HEK293 (cell line): ENCODE data around the gene MAN2B2.

Source experiments
- CTCF ChIA-PET: fragments of 350-600 bp; formaldehyde crosslinking; extraction: SDS; loops from one replicate; lab custom pipeline; 2021; ENCODE audit warnings: antibody characterized with exemption; lab: Yijun Ruan, JAX
- POLR2A ChIA-PET: fragments of 300-600 bp; formaldehyde crosslinking; extraction: SDS; loops from one replicate; lab custom pipeline; 2020; ENCODE audit warnings: antibody characterized with exemption, inconsistent platforms; lab: Yijun Ruan, JAX
- H3K27ac ChIP-seq: fragments of 200-500 bp; sonication (Bioruptor generic); 2 replicates; pipeline ENCODE4 v1.5.1; 2014; ENCODE audit warnings: low read depth, low read length, control low read depth, inconsistent platforms; ENCODE audit errors: extremely low read depth
- H3K36me3 ChIP-seq, 2 experiments: fragments of 200-500 bp in 1 of 2; sonication (Bioruptor generic) in 1 of 2; 1 replicate in 1 of 2; 2 replicates in 1 of 2; pipeline ENCODE4 v1.5.1; 2014 to 2017; ENCODE audit warnings: inconsistent platforms in 2 of 2, low read length in 2 of 2; ENCODE audit not compliant: control insufficient read depth in 2 of 2, insufficient read depth in 1 of 2
- H3K4me1 ChIP-seq: fragments of 200-500 bp; sonication (Bioruptor generic); 2 replicates; pipeline ENCODE4 v1.5.1; 2014; ENCODE audit warnings: mild to moderate bottlenecking, low read length, inconsistent platforms; ENCODE audit not compliant: control insufficient read depth, insufficient read depth
- H3K4me3 ChIP-seq: 2 replicates; pipeline ENCODE4 v1.5.1; 2011; ENCODE audit warnings: low read depth, mild to moderate bottlenecking, control low read depth, low read length, moderate library complexity
- H3K9me3 ChIP-seq: fragments of 200-500 bp; sonication (Bioruptor generic); 2 replicates; pipeline ENCODE4 v1.5.1; 2014; ENCODE audit warnings: low read depth, low read length, inconsistent platforms; ENCODE audit not compliant: control insufficient read depth, insufficient read depth
- GLI4 ChIP-seq: fragments of 450-650 bp; formaldehyde crosslinking; IDR thresholded peaks from 2 replicates; pipeline ENCODE4 v1.5.1; 2016; ENCODE audit warnings: missing biosample characterization, missing genetic modification characterization
- HOXC10 ChIP-seq: sonication (generic); formaldehyde crosslinking; IDR thresholded peaks from 2 replicates; pipeline ENCODE4 v1.8.1; 2023; ENCODE audit warnings: mild to moderate bottlenecking, missing genetic modification reagents
- PRDM1 ChIP-seq: fragments of 450-650 bp; formaldehyde crosslinking; IDR thresholded peaks from 2 replicates; pipeline ENCODE4; 2016; ENCODE audit warnings: missing biosample characterization, missing genetic modification characterization
- SP7 ChIP-seq: fragments of 450-650 bp; formaldehyde crosslinking; IDR thresholded peaks from 2 replicates; pipeline ENCODE4 v1.5.1; 2016; ENCODE audit warnings: missing biosample characterization, missing genetic modification characterization
- TCF7L2 ChIP-seq: IDR thresholded peaks from 2 replicates; pipeline ENCODE4 v1.6.1; 2011; ENCODE audit warnings: low read depth, mild to moderate bottlenecking, inconsistent platforms, low read length, moderate library complexity, borderline replicate concordance
- WT1 ChIP-seq: fragments of 450-650 bp; formaldehyde crosslinking; IDR thresholded peaks from 2 replicates; pipeline ENCODE4 v1.5.1; 2016; ENCODE audit warnings: missing biosample characterization, missing genetic modification characterization
- ZBTB20 ChIP-seq: fragments of 450-650 bp; formaldehyde crosslinking; IDR thresholded peaks from 2 replicates; pipeline ENCODE4 v1.5.1; 2016; ENCODE audit warnings: missing biosample characterization, missing genetic modification characterization
- ZNF114 ChIP-seq: fragments of 450-650 bp; formaldehyde crosslinking; IDR thresholded peaks from 2 replicates; pipeline ENCODE4 v1.5.0; 2017; ENCODE audit warnings: missing biosample characterization, missing genetic modification characterization
- ZNF140 ChIP-seq: fragments of 450-650 bp; formaldehyde crosslinking; IDR thresholded peaks from 2 replicates; pipeline ENCODE4 v1.5.1; 2016; ENCODE audit warnings: missing biosample characterization, missing genetic modification characterization
- ZNF341 ChIP-seq: fragments of 450-650 bp; formaldehyde crosslinking; IDR thresholded peaks from 2 replicates; pipeline ENCODE4; 2016; ENCODE audit warnings: low read depth, missing biosample characterization, missing genetic modification characterization
- ZNF416 ChIP-seq: fragments of 450-650 bp; formaldehyde crosslinking; IDR thresholded peaks from 2 replicates; pipeline ENCODE4 v1.5.1; 2016; ENCODE audit warnings: missing biosample characterization, missing genetic modification characterization
- ZNF473 ChIP-seq: fragments of 450-650 bp; formaldehyde crosslinking; IDR thresholded peaks from 2 replicates; pipeline ENCODE4 v1.5.1; 2017; ENCODE audit warnings: missing biosample characterization, missing genetic modification characterization
- ZNF571 ChIP-seq: fragments of 450-650 bp; formaldehyde crosslinking; IDR thresholded peaks from 2 replicates; pipeline ENCODE4 v1.5.0; 2017; ENCODE audit warnings: missing biosample characterization, missing genetic modification characterization
- ZNF843 ChIP-seq: fragments of 450-650 bp; formaldehyde crosslinking; IDR thresholded peaks from 2 replicates; pipeline ENCODE4 v1.5.1; 2016; ENCODE audit warnings: missing biosample characterization, missing genetic modification characterization
- TF ChIP-seq, protein P1 (sequence below): fragments of 450-650 bp; formaldehyde crosslinking; optimal IDR thresholded peaks from 2 replicates; pipeline ENCODE3; 2016; ENCODE audit warnings: missing biosample characterization, mild to moderate bottlenecking, missing genetic modification characterization
- TF ChIP-seq, protein P2 (sequence below): fragments of 450-650 bp; formaldehyde crosslinking; IDR thresholded peaks from 2 replicates; pipeline ENCODE4 v1.5.1; 2016; ENCODE audit warnings: missing biosample characterization, missing genetic modification characterization
- TF ChIP-seq, protein P3 (sequence below): sonication (generic); formaldehyde crosslinking; IDR thresholded peaks from 2 replicates; pipeline ENCODE4 v1.8.1; 2022; ENCODE audit warnings: mild to moderate bottlenecking, moderate library complexity, missing genetic modification reagents

Gene MAN2B2

DNA sequence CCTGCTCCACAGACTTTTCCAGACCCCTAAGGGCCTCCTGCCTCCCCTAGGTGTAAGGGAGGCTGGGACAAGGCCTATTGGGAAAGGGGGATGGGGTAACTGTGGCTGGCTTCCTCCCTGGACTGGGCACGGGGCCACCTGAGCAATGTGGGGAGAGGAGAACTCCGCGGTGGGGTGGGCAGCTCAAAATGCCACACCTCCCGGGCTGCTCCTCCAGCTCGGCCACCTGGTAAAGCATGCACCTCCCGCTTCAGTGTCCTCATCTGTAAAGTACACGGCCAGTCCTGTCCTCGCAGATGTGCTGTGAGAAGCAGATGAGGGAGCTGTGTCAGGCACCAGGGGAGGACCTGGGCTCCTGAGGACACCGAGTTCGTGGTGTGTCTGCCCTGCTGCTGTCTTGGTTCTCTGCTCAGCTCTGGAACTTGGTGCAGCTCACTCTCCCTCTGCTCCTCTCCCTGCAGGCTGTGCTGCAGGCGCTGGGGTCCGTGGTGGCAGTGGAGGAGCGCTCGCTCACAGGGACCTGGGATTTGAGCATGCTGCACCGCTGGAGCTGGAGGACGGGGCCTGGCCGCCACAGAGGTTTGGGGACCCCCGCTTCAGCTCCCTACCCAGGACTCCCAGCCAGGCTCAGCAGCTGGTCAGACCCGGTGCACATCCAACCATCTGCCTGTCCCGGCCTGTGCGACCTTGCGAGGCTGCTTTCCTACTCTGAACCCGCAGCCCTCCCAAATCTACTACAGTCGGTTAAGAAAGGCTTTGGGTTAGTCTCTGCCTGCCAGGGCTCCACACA, 44.7 kb downstream of the MAN2B2 start:
- Histone ChIP-seq H3K27ac (no peak overlapping the region), H3K9me3 (no peaks in the 10 kb centered on the region), H3K4me3 (no peak overlapping the region), H3K36me3 (peaks cover 0 to 19% of the 10 kb centered on the region in 2 experiments; a peak in 1 of 3 replicates), H3K4me1 (no peaks in the 10 kb centered on the region)
- no peak for TF ChIP-seq SP7 (tag by site-specific recombination)
- no peak for TF ChIP-seq ZNF416
- TF ChIP-seq ZNF843 (tag by site-specific recombination), result no peak
- no peak for TF ChIP-seq GLI4 (tag by site-specific recombination)
- no peak for TF ChIP-seq ZNF140 (tag by site-specific recombination)
- TF ChIP-seq ZBTB20 (tag by site-specific recombination), result no peak
- no peak for TF ChIP-seq ZNF114
- TF ChIP-seq ZNF571 (tag by site-specific recombination), result no peak
- TF ChIP-seq, protein P1, sequence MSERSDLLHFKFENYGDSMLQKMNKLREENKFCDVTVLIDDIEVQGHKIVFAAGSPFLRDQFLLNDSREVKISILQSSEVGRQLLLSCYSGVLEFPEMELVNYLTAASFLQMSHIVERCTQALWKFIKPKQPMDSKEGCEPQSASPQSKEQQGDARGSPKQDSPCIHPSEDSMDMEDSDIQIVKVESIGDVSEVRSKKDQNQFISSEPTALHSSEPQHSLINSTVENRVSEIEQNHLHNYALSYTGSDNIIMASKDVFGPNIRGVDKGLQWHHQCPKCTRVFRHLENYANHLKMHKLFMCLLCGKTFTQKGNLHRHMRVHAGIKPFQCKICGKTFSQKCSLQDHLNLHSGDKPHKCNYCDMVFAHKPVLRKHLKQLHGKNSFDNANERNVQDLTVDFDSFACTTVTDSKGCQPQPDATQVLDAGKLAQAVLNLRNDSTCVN (tag by site-specific recombination), result no peak
- ChIA-PET POLR2A (no interaction called here), CTCF (no interaction called here)

DNA sequence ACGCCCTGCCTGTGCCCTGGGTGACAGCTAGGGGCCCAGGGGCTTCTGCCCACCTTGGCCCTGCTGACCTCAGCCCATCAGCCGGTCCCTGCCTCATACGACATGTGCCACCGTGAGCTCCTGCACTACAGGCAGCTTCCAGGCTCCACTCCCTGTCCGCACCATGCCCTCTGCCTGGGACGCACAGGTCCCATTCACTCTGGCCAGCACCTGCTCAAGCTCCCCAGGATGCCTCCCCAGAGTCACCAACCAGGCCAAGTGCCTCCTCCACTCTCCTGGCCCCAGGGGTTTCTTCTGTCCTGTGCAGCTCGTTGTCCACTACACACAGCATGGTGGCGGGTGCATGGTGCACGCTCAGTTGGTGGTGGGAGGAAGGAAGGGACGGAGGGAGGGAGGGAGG, 45.3 kb downstream of the MAN2B2 start:
- POLR2A ChIA-PET, result no interaction called here
- no peaks in the 10 kb centered on the region for H3K4me1 ChIP-seq
- H3K4me3 ChIP-seq, result no peak overlapping the region
- peaks cover 0 to 19% of the 10 kb centered on the region in 2 experiments; a peak in 1 of 3 replicates for H3K36me3 ChIP-seq
- no peak overlapping the region for H3K27ac ChIP-seq
- CTCF ChIA-PET, result no interaction called here
- TF ChIP-seq TCF7L2 (no peak), HOXC10 (CRISPR knock-in tag) (no peak), ZNF114 (no peak), ZNF473 (no peak), PRDM1 (tag by site-specific recombination) (no peak), WT1 (no peak), ZNF341 (tag by site-specific recombination) (no peak)
- TF ChIP-seq, protein P2, sequence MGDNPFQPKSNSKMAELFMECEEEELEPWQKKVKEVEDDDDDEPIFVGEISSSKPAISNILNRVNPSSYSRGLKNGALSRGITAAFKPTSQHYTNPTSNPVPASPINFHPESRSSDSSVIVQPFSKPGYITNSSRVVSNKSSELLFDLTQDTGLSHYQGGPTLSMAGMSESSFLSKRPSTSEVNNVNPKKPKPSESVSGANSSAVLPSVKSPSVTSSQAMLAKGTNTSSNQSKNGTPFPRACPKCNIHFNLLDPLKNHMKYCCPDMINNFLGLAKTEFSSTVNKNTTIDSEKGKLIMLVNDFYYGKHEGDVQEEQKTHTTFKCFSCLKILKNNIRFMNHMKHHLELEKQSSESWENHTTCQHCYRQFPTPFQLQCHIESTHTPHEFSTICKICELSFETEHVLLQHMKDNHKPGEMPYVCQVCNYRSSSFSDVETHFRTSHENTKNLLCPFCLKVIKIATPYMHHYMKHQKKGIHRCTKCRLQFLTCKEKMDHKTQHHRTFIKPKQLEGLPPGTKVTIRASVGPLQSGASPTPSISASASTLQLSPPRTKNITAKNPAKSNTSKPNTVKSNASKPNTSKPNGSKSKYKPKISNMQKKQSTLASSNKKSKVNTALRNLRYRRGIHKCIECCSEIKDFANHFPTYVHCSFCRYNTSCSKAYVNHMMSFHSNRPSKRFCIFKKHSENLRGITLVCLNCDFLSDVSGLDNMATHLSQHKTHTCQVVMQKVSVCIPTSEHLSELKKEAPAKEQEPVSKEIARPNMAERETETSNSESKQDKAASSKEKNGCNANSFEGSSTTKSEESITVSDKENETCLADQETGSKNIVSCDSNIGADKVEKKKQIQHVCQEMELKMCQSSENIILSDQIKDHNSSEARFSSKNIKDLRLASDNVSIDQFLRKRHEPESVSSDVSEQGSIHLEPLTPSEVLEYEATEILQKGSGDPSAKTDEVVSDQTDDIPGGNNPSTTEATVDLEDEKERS (tag by site-specific recombination), result no peak
- TF ChIP-seq, protein P3, sequence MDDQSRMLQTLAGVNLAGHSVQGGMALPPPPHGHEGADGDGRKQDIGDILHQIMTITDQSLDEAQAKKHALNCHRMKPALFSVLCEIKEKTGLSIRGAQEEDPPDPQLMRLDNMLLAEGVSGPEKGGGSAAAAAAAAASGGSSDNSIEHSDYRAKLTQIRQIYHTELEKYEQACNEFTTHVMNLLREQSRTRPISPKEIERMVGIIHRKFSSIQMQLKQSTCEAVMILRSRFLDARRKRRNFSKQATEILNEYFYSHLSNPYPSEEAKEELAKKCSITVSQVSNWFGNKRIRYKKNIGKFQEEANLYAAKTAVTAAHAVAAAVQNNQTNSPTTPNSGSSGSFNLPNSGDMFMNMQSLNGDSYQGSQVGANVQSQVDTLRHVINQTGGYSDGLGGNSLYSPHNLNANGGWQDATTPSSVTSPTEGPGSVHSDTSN (CRISPR knock-in tag), result no peak
- TF ChIP-seq, all 188 proteins: peak for 0
- H3K9me3 ChIP-seq, result no peaks in the 10 kb centered on the region
